OCI-LY1 (cell line): ENCODE data around the gene HDAC11.

ENCODE experiments used
- H2AFZ ChIP-seq: fragments of 200-600 bp; sonication (generic), shearing (Covaris generic); 2 replicates; pipeline ENCODE4 v1.6.0; 2014; ENCODE audit warnings: antibody characterized with exemption, mild to moderate bottlenecking, low read length
- H3F3A ChIP-seq: fragments of 200-600 bp; sonication (generic), shearing (Covaris generic); 2 replicates; pipeline ENCODE4 v1.6.0; 2014; ENCODE audit warnings: mild to moderate bottlenecking, antibody characterized with exemption, low read length, moderate library complexity; ENCODE audit not compliant: insufficient read depth
- H3K27ac ChIP-seq: fragments of 200-600 bp; sonication (generic); 2 replicates; pipeline ENCODE4 v1.5.1; 2014; ENCODE audit warnings: low read length, mixed run types, mild to moderate bottlenecking, low read depth; ENCODE audit not compliant: poor library complexity, severe bottlenecking
- H3K27me3 ChIP-seq: fragments of 200-600 bp; sonication (generic); 2 replicates; pipeline ENCODE4 v1.6.0; 2014; ENCODE audit warnings: antibody characterized with exemption, mild to moderate bottlenecking, low read length, moderate library complexity; ENCODE audit not compliant: insufficient read depth
- H3K36me3 ChIP-seq: fragments of 200-600 bp; sonication (generic); 2 replicates; pipeline ENCODE4 v1.6.1; 2014; ENCODE audit warnings: mild to moderate bottlenecking, antibody characterized with exemption, low read length, moderate library complexity, mixed read lengths; ENCODE audit not compliant: insufficient read depth
- H3K4me1 ChIP-seq: fragments of 200-600 bp; sonication (generic); 2 replicates; pipeline ENCODE4 v1.5.1; 2014; ENCODE audit warnings: mild to moderate bottlenecking, low read length, moderate library complexity; ENCODE audit not compliant: insufficient read depth, severe bottlenecking
- H3K4me2 ChIP-seq: fragments of 200-600 bp; sonication (generic), shearing (Covaris generic); 2 replicates; pipeline ENCODE4 v1.6.1; 2014; ENCODE audit warnings: low read length
- H3K4me3 ChIP-seq: fragments of 200-600 bp; sonication (generic); 2 replicates; pipeline ENCODE4 v1.5.1; 2014; ENCODE audit warnings: low read length, low read depth, mild to moderate bottlenecking, mixed read lengths; ENCODE audit not compliant: poor library complexity, severe bottlenecking
- H3K79me2 ChIP-seq: fragments of 200-600 bp; shearing (Covaris generic); 2 replicates; pipeline ENCODE4 v1.6.1; 2016; ENCODE audit warnings: mixed run types, low read length, mixed read lengths; ENCODE audit not compliant: insufficient read depth
- H3K9ac ChIP-seq: fragments of 200-600 bp; sonication (generic), shearing (Covaris generic); 2 replicates; pipeline ENCODE4 v1.6.1; 2014; ENCODE audit warnings: mild to moderate bottlenecking, low read length, mixed read lengths
- H3K9me2 ChIP-seq: fragments of 200-600 bp; sonication (generic), shearing (Covaris generic); 2 replicates; pipeline ENCODE4 v1.6.1; 2014; ENCODE audit warnings: low read depth, mild to moderate bottlenecking, low read length, mixed read lengths
- H3K9me3 ChIP-seq: fragments of 200-600 bp; shearing (Covaris generic); 2 replicates; pipeline ENCODE4 v1.6.1; 2014; ENCODE audit warnings: low read length, mixed read lengths
- H4K20me1 ChIP-seq: fragments of 200-600 bp; sonication (generic), shearing (Covaris generic); 2 replicates; pipeline ENCODE4 v1.6.0; 2016; ENCODE audit warnings: mild to moderate bottlenecking, low read length; ENCODE audit not compliant: insufficient read depth
- EZH2 ChIP-seq: fragments of 200-600 bp; sonication (generic), shearing (Covaris generic); IDR thresholded peaks from 2 replicates; pipeline ENCODE4 v1.8.0; 2017; ENCODE audit warnings: borderline replicate concordance, mixed run types, mild to moderate bottlenecking, antibody characterized with exemption, low read length, moderate library complexity, mixed read lengths
- TF ChIP-seq, protein P1 (sequence below): fragments of 200-600 bp; sonication (generic), shearing (Covaris generic); IDR thresholded peaks from 2 replicates; pipeline ENCODE4 v1.5.1; 2017; ENCODE audit warnings: mild to moderate bottlenecking, antibody characterized with exemption, low read length, moderate library complexity, mixed read lengths

The HDAC11 gene

DNA sequence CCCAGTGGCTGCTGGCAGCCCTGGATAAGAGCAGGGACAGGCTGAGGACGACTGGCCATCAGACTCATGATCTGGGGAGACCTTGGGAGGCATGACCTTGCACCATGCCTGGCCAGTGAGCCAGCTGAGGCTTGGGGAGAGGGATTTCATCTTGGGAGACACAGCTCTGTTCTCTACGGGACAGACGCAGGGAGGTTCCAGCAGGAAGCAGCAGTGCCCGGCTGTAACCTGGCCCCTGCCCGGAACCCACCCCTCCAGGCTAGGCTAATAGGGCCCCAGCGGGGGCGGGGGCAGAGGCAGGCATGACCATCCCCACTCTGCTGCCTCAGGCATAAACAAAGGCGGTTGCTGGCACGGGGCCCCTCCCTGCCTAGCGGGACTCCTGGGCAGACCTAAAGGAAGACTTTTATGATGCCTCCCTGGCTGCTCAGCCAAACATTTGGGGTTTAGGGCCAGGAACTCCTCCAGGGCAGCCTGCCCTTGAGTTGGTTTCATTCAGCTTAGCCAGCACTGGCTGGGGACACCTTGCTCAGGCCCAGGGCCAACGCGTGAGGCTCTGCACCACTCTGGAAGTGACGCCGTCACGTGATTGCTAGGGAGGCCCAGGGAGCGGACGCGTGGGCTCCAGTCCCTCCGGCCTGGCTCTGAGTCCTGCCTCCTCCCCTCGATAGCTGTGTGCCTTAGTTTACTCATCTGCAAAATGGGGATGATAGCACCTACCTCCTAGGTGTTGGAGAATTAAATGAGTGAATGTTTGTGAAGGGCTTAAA is 27.6 kb downstream of the HDAC11 start:
- H3F3A ChIP-seq, result no peaks in the 10 kb centered on the region
- TF ChIP-seq, protein P1, sequence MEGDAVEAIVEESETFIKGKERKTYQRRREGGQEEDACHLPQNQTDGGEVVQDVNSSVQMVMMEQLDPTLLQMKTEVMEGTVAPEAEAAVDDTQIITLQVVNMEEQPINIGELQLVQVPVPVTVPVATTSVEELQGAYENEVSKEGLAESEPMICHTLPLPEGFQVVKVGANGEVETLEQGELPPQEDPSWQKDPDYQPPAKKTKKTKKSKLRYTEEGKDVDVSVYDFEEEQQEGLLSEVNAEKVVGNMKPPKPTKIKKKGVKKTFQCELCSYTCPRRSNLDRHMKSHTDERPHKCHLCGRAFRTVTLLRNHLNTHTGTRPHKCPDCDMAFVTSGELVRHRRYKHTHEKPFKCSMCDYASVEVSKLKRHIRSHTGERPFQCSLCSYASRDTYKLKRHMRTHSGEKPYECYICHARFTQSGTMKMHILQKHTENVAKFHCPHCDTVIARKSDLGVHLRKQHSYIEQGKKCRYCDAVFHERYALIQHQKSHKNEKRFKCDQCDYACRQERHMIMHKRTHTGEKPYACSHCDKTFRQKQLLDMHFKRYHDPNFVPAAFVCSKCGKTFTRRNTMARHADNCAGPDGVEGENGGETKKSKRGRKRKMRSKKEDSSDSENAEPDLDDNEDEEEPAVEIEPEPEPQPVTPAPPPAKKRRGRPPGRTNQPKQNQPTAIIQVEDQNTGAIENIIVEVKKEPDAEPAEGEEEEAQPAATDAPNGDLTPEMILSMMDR, result no peak
- TF ChIP-seq EZH2, result no peak
- H2AFZ ChIP-seq, result no peak overlapping the region
- H3K9ac ChIP-seq, result no peak overlapping the region
- no peaks in the 10 kb centered on the region for H4K20me1 ChIP-seq
- no peaks in the 10 kb centered on the region for H3K79me2 ChIP-seq
- no peaks in the 10 kb centered on the region for H3K36me3 ChIP-seq
- H3K27me3 ChIP-seq, result no peaks in the 10 kb centered on the region
- H3K9me2 ChIP-seq, result no peaks in the 10 kb centered on the region
- no peak overlapping the region for H3K4me3 ChIP-seq
- no peak overlapping the region for H3K4me2 ChIP-seq
- H3K9me3 ChIP-seq, result no peaks in the 10 kb centered on the region
- H3K4me1 ChIP-seq, result no peaks in the 10 kb centered on the region
- H3K27ac ChIP-seq, result no peak overlapping the region

GRCh38 chr3:13508496-13508895 is 28.4 kb downstream of the HDAC11 start:
- Histone ChIP-seq H2AFZ (no peak overlapping the region), H3K9me3 (no peaks in the 10 kb centered on the region), H3K27me3 (no peaks in the 10 kb centered on the region), H3K36me3 (no peaks in the 10 kb centered on the region), H3K79me2 (no peaks in the 10 kb centered on the region), H3K4me2 (no peak overlapping the region), H3K4me3 (no peak overlapping the region), H3F3A (no peaks in the 10 kb centered on the region), H3K27ac (no peak overlapping the region), H3K4me1 (no peaks in the 10 kb centered on the region), H4K20me1 (no peaks in the 10 kb centered on the region), H3K9me2 (no peaks in the 10 kb centered on the region), H3K9ac (no peak overlapping the region)
- TF ChIP-seq, protein P1, result no peak
- TF ChIP-seq EZH2, result no peak

DNA sequence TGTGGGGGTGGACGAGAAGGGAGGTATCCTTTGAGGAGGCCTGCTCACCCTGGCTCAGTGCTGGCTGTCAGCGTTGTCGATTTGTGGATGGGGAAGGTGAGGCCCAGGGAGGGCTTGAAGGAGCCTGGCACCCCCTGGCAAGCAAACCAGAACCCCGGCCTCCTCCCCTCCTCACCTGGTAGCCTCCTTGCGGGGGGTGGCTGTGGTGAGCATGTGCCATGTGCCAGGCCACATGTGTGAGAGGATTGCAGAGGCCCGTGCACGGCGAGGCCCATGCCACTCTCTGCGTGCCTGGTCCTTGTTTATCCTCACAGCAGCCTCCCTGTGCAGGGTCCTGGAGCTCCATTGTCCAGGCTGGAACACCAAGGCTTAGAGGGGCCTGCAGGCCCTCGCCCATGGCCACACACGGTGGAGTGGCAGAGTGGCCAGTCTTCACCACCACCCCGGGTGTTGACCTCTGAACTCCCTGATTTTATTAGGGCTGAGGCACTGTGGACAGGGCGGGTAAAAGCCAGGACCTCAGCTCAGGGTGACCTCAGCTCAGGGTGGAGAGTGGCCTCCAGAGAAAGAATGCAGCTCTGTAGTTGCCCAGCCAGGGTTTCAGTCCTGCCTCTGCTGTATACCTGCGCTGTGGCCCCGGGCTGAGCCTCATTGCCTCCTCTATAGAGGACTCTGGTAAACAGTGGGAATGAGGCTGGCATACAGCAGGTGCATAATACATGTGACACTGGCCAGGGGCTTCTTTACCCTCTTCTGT is 29.1 kb downstream of the HDAC11 start:
- H2AFZ ChIP-seq, result no peak overlapping the region
- no peak overlapping the region for H3K27ac ChIP-seq

More for the DNA sequence above, 29.1 kb downstream of the HDAC11 start:
- Histone ChIP-seq H3K27me3 (no peaks in the 10 kb centered on the region), H3K9ac (no peak overlapping the region), H4K20me1 (no peaks in the 10 kb centered on the region), H3K9me2 (no peaks in the 10 kb centered on the region), H3K79me2 (no peaks in the 10 kb centered on the region), H3K4me1 (no peaks in the 10 kb centered on the region), H3K36me3 (no peaks in the 10 kb centered on the region), H3K4me2 (no peak overlapping the region), H3F3A (no peaks in the 10 kb centered on the region), H3K4me3 (no peak overlapping the region), H3K9me3 (no peaks in the 10 kb centered on the region)
- TF ChIP-seq, protein P1, result no peak
- TF ChIP-seq EZH2, result no peak
